ENCODE measurements around the gene NPHP4. TPM values are rescaled to one million over a fixed set of nuclear protein-coding genes. Genes with fewer than 3 reads are reported as not detected.
A peak's percentile ranks its signal among the peaks of the same experiment; 100 is the strongest.

Gene NPHP4
- total RNA-seq, 1 experiment from 2014 or later: 16.8 TPM

GRCh38 chr1:6028042-6028850, 36.0 kb upstream of the NPHP4 start (continued):
- TF ChIP-seq ZNF317 (CRISPR knock-in tag; IDR thresholded peaks at IDR 0.05; ENCODE audit: borderline replicate concordance, low read depth) (no peak), TCF7 (CRISPR knock-in tag; IDR thresholded peaks at IDR 0.05; ENCODE audit: low read depth) (no peak)

DNA sequence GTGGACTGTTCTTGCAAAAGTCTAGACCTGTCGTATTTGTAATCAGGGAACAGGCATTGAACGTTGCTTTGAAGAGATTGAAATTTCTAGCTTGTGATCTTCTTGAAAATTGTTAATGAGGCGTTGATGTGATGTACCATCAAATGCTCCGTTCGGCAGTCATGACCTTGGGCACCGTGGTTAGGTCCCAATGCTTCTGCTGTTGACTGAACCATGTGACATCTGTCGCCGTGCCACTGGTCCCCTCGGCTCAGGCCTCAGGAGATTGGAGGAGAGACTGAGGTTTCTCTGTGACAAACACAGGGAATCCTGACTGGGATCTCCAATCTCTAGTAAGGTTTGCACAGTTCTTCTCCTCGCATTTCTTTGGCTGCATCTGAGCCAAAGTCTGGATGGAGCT, 35.4 kb upstream of the NPHP4 start:
- TF ChIP-seq, protein P1, sequence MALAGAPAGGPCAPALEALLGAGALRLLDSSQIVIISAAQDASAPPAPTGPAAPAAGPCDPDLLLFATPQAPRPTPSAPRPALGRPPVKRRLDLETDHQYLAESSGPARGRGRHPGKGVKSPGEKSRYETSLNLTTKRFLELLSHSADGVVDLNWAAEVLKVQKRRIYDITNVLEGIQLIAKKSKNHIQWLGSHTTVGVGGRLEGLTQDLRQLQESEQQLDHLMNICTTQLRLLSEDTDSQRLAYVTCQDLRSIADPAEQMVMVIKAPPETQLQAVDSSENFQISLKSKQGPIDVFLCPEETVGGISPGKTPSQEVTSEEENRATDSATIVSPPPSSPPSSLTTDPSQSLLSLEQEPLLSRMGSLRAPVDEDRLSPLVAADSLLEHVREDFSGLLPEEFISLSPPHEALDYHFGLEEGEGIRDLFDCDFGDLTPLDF (CRISPR knock-in tag; IDR thresholded peaks at IDR 0.05): no peak
- TF ChIP-seq, protein P2, sequence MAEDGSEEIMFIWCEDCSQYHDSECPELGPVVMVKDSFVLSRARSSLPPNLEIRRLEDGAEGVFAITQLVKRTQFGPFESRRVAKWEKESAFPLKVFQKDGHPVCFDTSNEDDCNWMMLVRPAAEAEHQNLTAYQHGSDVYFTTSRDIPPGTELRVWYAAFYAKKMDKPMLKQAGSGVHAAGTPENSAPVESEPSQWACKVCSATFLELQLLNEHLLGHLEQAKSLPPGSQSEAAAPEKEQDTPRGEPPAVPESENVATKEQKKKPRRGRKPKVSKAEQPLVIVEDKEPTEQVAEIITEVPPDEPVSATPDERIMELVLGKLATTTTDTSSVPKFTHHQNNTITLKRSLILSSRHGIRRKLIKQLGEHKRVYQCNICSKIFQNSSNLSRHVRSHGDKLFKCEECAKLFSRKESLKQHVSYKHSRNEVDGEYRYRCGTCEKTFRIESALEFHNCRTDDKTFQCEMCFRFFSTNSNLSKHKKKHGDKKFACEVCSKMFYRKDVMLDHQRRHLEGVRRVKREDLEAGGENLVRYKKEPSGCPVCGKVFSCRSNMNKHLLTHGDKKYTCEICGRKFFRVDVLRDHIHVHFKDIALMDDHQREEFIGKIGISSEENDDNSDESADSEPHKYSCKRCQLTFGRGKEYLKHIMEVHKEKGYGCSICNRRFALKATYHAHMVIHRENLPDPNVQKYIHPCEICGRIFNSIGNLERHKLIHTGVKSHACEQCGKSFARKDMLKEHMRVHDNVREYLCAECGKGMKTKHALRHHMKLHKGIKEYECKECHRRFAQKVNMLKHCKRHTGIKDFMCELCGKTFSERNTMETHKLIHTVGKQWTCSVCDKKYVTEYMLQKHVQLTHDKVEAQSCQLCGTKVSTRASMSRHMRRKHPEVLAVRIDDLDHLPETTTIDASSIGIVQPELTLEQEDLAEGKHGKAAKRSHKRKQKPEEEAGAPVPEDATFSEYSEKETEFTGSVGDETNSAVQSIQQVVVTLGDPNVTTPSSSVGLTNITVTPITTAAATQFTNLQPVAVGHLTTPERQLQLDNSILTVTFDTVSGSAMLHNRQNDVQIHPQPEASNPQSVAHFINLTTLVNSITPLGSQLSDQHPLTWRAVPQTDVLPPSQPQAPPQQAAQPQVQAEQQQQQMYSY (CRISPR knock-in tag; IDR thresholded peaks at IDR 0.05): no peak
- TF ChIP-seq CREB1 (CRISPR knock-in tag; IDR thresholded peaks at IDR 0.05): no peak
- no peak for TF ChIP-seq ELF4 (CRISPR knock-in tag; IDR thresholded peaks at IDR 0.05; ENCODE audit: low read depth)
- Mint-ChIP-seq H3K4me3 (no peak overlapping the region), H3K36me3 (no peaks in the 10 kb centered on the region), H3K9me3 (no peaks in the 10 kb centered on the region), H3K4me1 (peaks cover 4% of the 10 kb centered on the region; the same call in 1 of the 2 replicates), H3K27me3 (ENCODE audit: low read depth) (peaks cover 3% of the 10 kb centered on the region; the same call in 1 of the 2 replicates), H3K27ac (no peak overlapping the region)
- DNase-seq (ENCODE audit: low spot score) (no peak), ATAC-seq (no peak)
- POLR2A ChIA-PET: no interaction called here
- CTCF ChIA-PET: interaction anchor here (1.1 kb wide), 1 partner anchor 37 kb away, joined by 3 read pairs; no protein-coding TSS in a partner anchor

GRCh38 chr1:6026095-6026809, 34.0 kb upstream of the NPHP4 start:
- Mint-ChIP-seq H3K36me3 (no peaks in the 10 kb centered on the region), H3K27ac (no peak overlapping the region), H3K27me3 (ENCODE audit: low read depth) (no peaks in the 10 kb centered on the region; the same call in 1 of the 2 replicates), H3K4me3 (no peak overlapping the region), H3K9me3 (no peaks in the 10 kb centered on the region), H3K4me1 (peaks cover 4% of the 10 kb centered on the region; the same call in 1 of the 2 replicates)
- CTCF ChIA-PET: interaction anchor here (1.9 to 3.4 kb wide), 4 partner anchors 8 to 179 kb away, joined by 7 to 46 read pairs (median 12); no protein-coding TSS in a partner anchor
- POLR2A ChIA-PET: no interaction called here
- peak; percentile 75 for DNase-seq (ENCODE audit: low spot score)
- ATAC-seq: peak; percentile 92
- TF ChIP-seq ZNF396 (CRISPR knock-in tag; IDR thresholded peaks at IDR 0.05; ENCODE audit: borderline replicate concordance) (no peak), ZBTB21 (CRISPR knock-in tag; IDR thresholded peaks at IDR 0.05; ENCODE audit: borderline replicate concordance) (no peak), TEAD4 (CRISPR knock-in tag; IDR thresholded peaks at IDR 0.05) (no peak), MYBL2 (CRISPR knock-in tag; IDR thresholded peaks at IDR 0.05) (peak; percentile 50; the same call in 1 of the 2 replicates), TP53 (CRISPR knock-in tag; IDR thresholded peaks at IDR 0.05) (0 out of 2 replicates have a peak, but pooled peaks have one; percentile 30), ZNF232 (CRISPR knock-in tag; IDR thresholded peaks at IDR 0.05) (no peak), PREB (CRISPR knock-in tag; IDR thresholded peaks at IDR 0.05; ENCODE audit: borderline replicate concordance) (no peak), USF1 (CRISPR knock-in tag; IDR thresholded peaks at IDR 0.05) (peak; percentile 52; the same call in 1 of the 2 replicates), GTF2I (CRISPR knock-in tag; conservative IDR thresholded peaks at IDR 0.05) (no peak), ETV6 (CRISPR knock-in tag; IDR thresholded peaks at IDR 0.05) (peak; percentile 52; the same call in 1 of the 2 replicates), ZNF423 (CRISPR knock-in tag; IDR thresholded peaks at IDR 0.05) (peak; percentile 40; the same call in 1 of the 2 replicates), SP1 (CRISPR knock-in tag; conservative IDR thresholded peaks at IDR 0.05) (peak; percentile 69), FOXK1 (CRISPR knock-in tag; IDR thresholded peaks at IDR 0.05) (peak; percentile 63; the same call in 1 of the 2 replicates), GABPB1 (CRISPR knock-in tag; IDR thresholded peaks at IDR 0.05) (peak; percentile 58), ZNF219 (CRISPR knock-in tag; IDR thresholded peaks at IDR 0.05; ENCODE audit: borderline replicate concordance) (no peak), CBFB (CRISPR knock-in tag; IDR thresholded peaks at IDR 0.05; ENCODE audit: low read depth) (0 out of 2 replicates have a peak, but pooled peaks have one; percentile 30)
- TF ChIP-seq, protein P3, sequence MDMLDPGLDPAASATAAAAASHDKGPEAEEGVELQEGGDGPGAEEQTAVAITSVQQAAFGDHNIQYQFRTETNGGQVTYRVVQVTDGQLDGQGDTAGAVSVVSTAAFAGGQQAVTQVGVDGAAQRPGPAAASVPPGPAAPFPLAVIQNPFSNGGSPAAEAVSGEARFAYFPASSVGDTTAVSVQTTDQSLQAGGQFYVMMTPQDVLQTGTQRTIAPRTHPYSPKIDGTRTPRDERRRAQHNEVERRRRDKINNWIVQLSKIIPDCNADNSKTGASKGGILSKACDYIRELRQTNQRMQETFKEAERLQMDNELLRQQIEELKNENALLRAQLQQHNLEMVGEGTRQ (CRISPR knock-in tag; IDR thresholded peaks at IDR 0.05): peak; percentile 61
- TF ChIP-seq, protein P4, sequence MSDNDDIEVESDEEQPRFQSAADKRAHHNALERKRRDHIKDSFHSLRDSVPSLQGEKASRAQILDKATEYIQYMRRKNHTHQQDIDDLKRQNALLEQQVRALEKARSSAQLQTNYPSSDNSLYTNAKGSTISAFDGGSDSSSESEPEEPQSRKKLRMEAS (CRISPR knock-in tag; IDR thresholded peaks at IDR 0.05): peak; percentile 90
